Large intestine (tissue), 3 donors: Measurements from ENCODE around the gene SIX6. TPM values are rescaled to one million over a fixed set of nuclear protein-coding genes. Genes with fewer than 3 reads are reported as not detected.

Experiments
- DNase-seq, 2 donors: peaks; one replicate each; pipeline versions ENCODE4 v3.0.0 to v3.0.0-alpha.2; 2013
- H3K27ac ChIP-seq: one replicate; pipeline ENCODE4 v1.5.1; 2013; ENCODE audit warnings: low read length
- H3K27me3 ChIP-seq: 2 replicates; pipeline ENCODE4 v1.6.1; 2013; ENCODE audit warnings: low read length; ENCODE audit not compliant: control insufficient read depth, insufficient read depth
- H3K36me3 ChIP-seq: 2 replicates; pipeline ENCODE4 v1.6.1; 2013; ENCODE audit warnings: low read length; ENCODE audit not compliant: control insufficient read depth, insufficient read depth
- H3K4me1 ChIP-seq: one replicate; pipeline ENCODE4 v1.6.1; 2013; ENCODE audit warnings: low read length; ENCODE audit not compliant: control insufficient read depth, insufficient read depth
- H3K4me3 ChIP-seq: one replicate; pipeline ENCODE4 v1.5.1; 2013; ENCODE audit warnings: low read length
- H3K9me3 ChIP-seq: one replicate; pipeline ENCODE4 v1.6.1; 2013; ENCODE audit warnings: mild to moderate bottlenecking, low read depth, low read length, moderate library complexity; ENCODE audit not compliant: control insufficient read depth
- WGBS: methylation state at CpG from one replicate; pipeline ENCODE4 v1.1.5; 2013; ENCODE audit warnings: low lambda C conversion rate; ENCODE audit not compliant: insufficient coverage; 5-methylcytosine and 5-hydroxymethylcytosine counted together
- polyA plus RNA-seq: library from polyadenylated mRNA; unstranded; fragments of 120-200 nt; gene quantifications from one replicate; pipeline ENCODE4 v1.2.1, GENCODE V29; 2013

SIX6 gene
- polyA plus RNA-seq, 1 donor = not detected

DNA sequence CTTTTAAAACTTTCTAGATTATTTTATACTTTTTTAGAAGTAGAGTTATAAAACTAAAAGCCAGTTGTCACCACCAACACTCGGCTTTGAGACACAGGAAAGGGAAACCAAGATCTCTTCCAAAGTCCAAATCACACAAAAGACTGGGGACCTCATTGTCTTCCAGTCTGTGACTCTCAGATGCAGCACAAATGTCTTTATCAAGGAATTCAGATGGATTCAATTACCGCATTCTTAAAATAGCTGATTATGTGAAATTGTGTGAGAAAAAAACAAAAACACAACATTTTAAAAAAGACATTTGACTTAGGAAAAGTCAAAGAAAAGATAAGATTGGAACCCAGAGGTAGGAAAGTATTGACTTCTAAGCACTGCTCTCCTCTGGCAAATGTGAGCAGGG, 3.5 kb upstream of the SIX6 start:
- no peak overlapping the region for H3K4me3 ChIP-seq
- no peak overlapping the region for H3K27ac ChIP-seq
- H3K36me3 ChIP-seq = no peaks in the 10 kb centered on the region
- no peaks in the 10 kb centered on the region for H3K4me1 ChIP-seq
- 0% methylated on average over 2 of the region's 2 CpGs for WGBS
- peaks cover 8% of the 10 kb centered on the region for H3K9me3 ChIP-seq
- DNase-seq = no peak
- H3K27me3 ChIP-seq = peaks cover 80% of the 10 kb centered on the region

- Histone ChIP-seq H3K27me3 (peaks cover 84% of the 10 kb centered on the region), H3K27ac (no peak overlapping the region), H3K4me1 (peaks cover under 1% of the 10 kb centered on the region), H3K9me3 (peaks cover 13% of the 10 kb centered on the region), H3K36me3 (no peaks in the 10 kb centered on the region), H3K4me3 (no peak overlapping the region)
- DNase-seq = no peak
- 10% methylated on average over 2 of the region's 7 CpGs for WGBS
Observed at GRCh38 chr14:60506010-60506409, 2.9 kb upstream of the SIX6 start.

DNA sequence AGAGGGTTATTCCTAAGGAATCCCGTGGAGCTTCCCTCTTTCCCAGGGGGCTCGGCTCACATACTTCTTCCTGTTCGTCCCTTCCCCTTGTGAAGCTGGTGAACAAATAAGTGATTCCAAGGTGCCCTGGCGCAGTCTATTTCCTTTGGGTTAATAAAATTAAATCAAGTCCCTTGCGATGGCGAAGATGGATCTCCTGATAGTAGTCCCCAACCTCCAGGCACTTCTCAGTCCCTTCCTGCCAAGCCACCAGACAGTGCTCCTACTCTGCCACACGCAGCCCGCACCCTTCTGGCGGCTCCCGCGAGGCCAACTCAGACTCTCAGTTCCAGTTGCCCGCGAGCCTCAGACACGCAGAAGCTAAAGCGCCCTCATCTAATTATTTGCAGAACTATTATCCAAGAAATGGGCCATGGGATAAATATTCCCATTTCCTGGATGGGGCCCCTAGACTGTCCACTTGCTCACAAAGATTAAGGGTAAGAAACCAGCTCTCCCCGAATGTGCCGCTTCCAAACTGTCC, 2.4 kb upstream of the SIX6 start:
- Histone ChIP-seq H3K27me3 (peaks cover 85% of the 10 kb centered on the region), H3K4me3 (no peak overlapping the region), H3K4me1 (peaks cover 3% of the 10 kb centered on the region), H3K27ac (no peak overlapping the region), H3K9me3 (peaks cover 16% of the 10 kb centered on the region), H3K36me3 (no peaks in the 10 kb centered on the region)
- WGBS = no CpG with 5 or more reads among the region's 17 CpGs
- no peak for DNase-seq

DNA sequence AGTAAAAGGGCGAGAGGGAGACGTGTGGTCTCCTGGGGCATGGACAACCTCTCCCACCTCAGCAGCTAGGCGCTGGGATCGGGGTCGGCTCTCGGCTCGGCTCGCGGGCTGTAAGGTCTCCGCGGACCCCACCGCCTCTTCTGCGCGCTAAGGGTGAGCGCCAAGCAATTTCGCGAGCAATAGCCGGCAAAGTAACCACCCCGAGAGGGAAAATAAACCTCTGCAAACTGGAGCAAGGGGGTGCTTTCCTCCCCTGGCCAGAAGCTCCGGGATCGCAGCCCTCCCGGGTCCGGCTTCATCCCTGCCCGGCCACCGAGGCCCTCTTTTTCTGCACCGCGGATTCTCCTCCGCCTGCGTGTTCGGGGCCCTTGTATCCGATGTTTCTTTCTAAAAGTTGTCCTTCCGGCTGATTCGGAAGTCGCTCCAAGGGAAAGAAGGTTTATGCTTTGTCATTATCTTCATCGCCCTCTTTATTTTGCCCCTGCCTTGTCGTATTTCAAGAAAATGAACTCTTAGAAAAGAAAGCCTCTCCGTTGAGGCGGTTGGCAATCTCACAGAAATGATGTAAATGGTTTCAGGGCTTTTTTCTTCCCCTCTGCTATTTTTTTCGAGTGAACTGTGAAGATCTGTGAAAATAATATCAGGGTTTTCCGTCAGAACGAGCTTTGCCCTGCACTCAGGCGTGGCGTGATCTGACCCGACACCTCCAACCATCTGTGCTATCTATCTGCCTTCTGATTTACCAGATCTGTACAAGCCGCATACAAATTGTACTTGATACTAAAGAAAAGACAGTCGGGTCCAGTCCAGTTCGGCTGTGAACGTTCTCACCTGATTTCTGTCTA, 1.7 kb upstream of the SIX6 start:
- Histone ChIP-seq H3K27me3 (peaks cover 91% of the 10 kb centered on the region), H3K4me1 (peaks cover 3% of the 10 kb centered on the region), H3K4me3 (no peak overlapping the region), H3K9me3 (peaks cover 16% of the 10 kb centered on the region), H3K27ac (no peak overlapping the region), H3K36me3 (no peaks in the 10 kb centered on the region)
- WGBS = 13% methylated on average over 3 of the region's 48 CpGs
- no peak for DNase-seq

DNA sequence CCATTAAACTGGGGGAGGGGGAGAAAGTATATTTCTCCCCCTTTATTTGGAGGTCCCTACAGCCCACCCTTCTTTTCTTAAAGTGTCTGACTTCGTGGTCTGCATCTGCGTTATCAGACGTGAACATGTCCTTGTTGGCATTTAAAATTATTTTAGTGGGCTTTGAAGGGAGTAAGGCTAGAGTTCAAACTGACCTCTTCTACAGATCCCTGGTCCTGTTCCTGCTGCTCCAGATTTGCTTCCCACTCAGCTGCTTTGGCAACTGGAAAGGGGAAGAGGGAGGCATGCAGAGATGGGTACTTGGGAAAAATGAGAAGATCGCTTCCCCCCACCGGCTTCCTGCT, 611 bp upstream of the SIX6 start:
- H3K27me3 ChIP-seq = peaks cover 93% of the 10 kb centered on the region
- no peaks in the 10 kb centered on the region for H3K36me3 ChIP-seq
- H3K9me3 ChIP-seq = peaks cover 16% of the 10 kb centered on the region
- peaks cover 3% of the 10 kb centered on the region for H3K4me1 ChIP-seq
- no peak overlapping the region for H3K4me3 ChIP-seq
- no CpG with 5 or more reads among the region's 5 CpGs for WGBS
- DNase-seq = no peak
- H3K27ac ChIP-seq = no peak overlapping the region

- Histone ChIP-seq H3K36me3 (no peaks in the 10 kb centered on the region), H3K27ac (no peak overlapping the region), H3K4me1 (peaks cover 3% of the 10 kb centered on the region), H3K9me3 (peaks cover 16% of the 10 kb centered on the region), H3K27me3 (peaks cover 96% of the 10 kb centered on the region), H3K4me3 (no peak overlapping the region)
- peak in 1 of 2 donors; percentile 12 for DNase-seq
- WGBS = no CpG with 5 or more reads among the region's 58 CpGs
Observed at GRCh38 chr14:60509438-60510253, 700 bp downstream of the SIX6 start.

- Histone ChIP-seq H3K9me3 (peaks cover 16% of the 10 kb centered on the region), H3K4me3 (no peak overlapping the region), H3K27me3 (peaks cover 100% of the 10 kb centered on the region), H3K36me3 (no peaks in the 10 kb centered on the region), H3K27ac (no peak overlapping the region), H3K4me1 (peaks cover 3% of the 10 kb centered on the region)
- no peak for DNase-seq
- WGBS = no CpG with 5 or more reads among the region's 35 CpGs
Observed at GRCh38 chr14:60510254-60510950, 1.5 kb downstream of the SIX6 start.

DNA sequence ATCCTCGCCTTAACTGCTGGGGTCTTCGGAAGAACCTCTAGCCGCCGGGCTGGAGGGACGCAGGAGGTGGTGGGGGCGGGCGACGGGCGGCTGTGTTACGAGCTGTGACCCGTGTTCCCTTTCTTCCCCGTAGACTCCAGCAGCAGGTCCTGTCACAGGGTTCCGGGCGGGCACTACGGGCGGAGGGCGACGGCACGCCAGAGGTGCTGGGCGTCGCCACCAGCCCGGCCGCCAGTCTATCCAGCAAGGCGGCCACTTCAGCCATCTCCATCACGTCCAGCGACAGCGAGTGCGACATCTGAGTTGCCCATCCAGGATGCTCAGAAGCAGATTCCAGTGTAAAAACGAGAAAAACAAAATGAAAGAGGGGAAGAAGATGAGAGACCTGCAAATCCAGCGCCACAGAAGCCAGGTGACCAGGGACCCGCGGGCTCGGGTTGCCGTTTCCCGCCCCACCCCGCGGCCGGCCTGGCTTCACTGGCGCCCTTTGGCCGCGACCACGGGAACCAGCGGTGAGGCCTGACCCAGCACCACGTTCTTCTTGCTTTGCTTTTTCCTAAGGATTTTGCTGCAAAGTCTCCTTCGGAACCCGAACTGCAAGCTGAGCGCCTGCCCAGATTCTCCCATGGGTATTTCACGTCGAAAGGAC, 2.1 kb downstream of the SIX6 start:
- H3K4me3 ChIP-seq = no peak overlapping the region
- H3K9me3 ChIP-seq = peaks cover 19% of the 10 kb centered on the region
- WGBS = 0% methylated on average over 1 of the region's 49 CpGs
- no peaks in the 10 kb centered on the region for H3K36me3 ChIP-seq
- peaks cover 100% of the 10 kb centered on the region for H3K27me3 ChIP-seq
- H3K4me1 ChIP-seq = peaks cover 3% of the 10 kb centered on the region
- no peak for DNase-seq
- no peak overlapping the region for H3K27ac ChIP-seq

GRCh38 chr14:60512126-60512525, 3.2 kb downstream of the SIX6 start:
- H3K4me3 ChIP-seq = no peak overlapping the region
- no peak overlapping the region for H3K27ac ChIP-seq
- no peak for DNase-seq
- WGBS = 0% methylated on average over 1 of the region's 2 CpGs
- peaks cover 98% of the 10 kb centered on the region for H3K27me3 ChIP-seq
- peaks cover 19% of the 10 kb centered on the region for H3K9me3 ChIP-seq
- no peaks in the 10 kb centered on the region for H3K36me3 ChIP-seq
- H3K4me1 ChIP-seq = peaks cover 3% of the 10 kb centered on the region
